ENCODE data around the gene OR52M1. TPM values are rescaled to one million over a fixed set of nuclear protein-coding genes. Genes with fewer than 3 reads are reported as not detected.

Gene OR52M1
- polyA plus RNA-seq, 2 of the 4 experiments (the other 2 are of a cell fraction): not detected

DNA sequence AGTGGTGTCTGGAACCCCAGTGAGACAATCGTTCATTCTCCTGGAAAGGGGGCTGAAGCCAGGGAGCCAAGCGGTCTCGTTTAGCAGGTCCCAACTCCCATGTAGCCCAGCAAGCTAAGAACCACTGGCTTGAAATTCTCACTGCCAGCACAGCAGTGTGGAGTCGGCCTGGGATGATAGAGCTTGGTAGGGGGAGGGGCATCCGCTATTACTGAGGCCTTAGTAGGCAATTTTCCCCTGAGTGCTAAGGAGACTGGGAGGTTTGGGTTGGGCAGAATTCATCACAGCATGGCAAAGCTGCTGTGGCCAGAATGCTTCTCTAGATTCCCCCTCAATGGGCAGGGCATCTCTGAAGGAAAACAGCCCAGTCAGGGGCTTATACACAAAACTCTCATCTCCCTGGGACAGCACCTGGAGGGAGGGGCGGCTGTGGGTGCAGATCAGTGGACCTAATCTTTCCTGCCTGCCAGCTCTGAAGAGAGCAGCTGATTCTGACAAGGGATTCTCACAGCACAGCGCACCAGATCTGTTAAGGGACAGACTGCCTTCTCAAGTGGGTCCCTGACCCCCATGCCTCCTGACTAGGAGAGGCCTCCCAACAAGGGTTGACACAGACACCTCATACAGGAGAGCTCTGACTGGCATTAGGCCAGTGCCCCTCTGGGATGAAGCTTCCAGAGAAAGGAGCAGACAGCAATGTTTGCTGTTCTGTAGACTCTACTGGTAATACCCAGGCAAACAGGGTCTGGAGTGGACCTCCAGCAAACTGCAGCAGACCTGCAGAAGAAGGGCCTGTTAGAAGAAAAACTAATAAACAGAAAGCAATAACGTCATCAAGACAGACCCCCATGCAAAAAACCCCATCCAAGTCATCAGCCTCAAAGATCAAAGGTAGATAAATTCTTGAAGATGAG lies 14.8 kb downstream of the OR52M1 start:
- Histone ChIP-seq H3K4me3 (no peak overlapping the region), H3K27ac (no peak overlapping the region), H3K4me1 (no peaks in the 10 kb centered on the region), H3K9me3 (no peaks in the 10 kb centered on the region), H3K4me2 (no peak overlapping the region)
- ATAC-seq (no peak), FAIRE-seq (no peak), DNase-seq (ENCODE audit: low read depth in 1 of 2, low spot score in 1 of 2) (no peak)
- ChIA-PET POLR2A (no interaction called here), CTCF (interaction anchor here (1.1 to 2.4 kb wide), 2 partner anchors 19 to 372 kb away, joined by 4 to 8 read pairs; no protein-coding TSS in a partner anchor)
- TF ChIP-seq PHF8 (IDR thresholded peaks at IDR 0.05; ENCODE audit: borderline replicate concordance, low read depth) (no peak), RARB (CRISPR knock-in tag; IDR thresholded peaks at IDR 0.05) (no peak), MAFK (IDR thresholded peaks at IDR 0.05; ENCODE audit: partially characterized antibody) (no peak), EHMT2 (IDR thresholded peaks at IDR 0.05; ENCODE audit: low read depth) (no peak), CEBPB (IDR thresholded peaks at IDR 0.05) (no peak), HEYL (CRISPR knock-in tag; IDR thresholded peaks at IDR 0.05) (no peak), ZC3H11A (IDR thresholded peaks at IDR 0.05) (no peak), MAZ (IDR thresholded peaks at IDR 0.05; ENCODE audit: borderline replicate concordance, low read depth, low read length) (no peak), EP300 (IDR thresholded peaks at IDR 0.05) (no peak), GATA3 (IDR thresholded peaks at IDR 0.05; ENCODE audit: borderline replicate concordance) (no peak), TFCP2L1 (CRISPR knock-in tag; IDR thresholded peaks at IDR 0.05) (no peak), ELK1 (IDR thresholded peaks at IDR 0.05; ENCODE audit: low read depth, low read length) (no peak), BHLHE40 (IDR thresholded peaks at IDR 0.05; ENCODE audit: low read depth, low read length) (no peak)
- TF ChIP-seq, protein P1, sequence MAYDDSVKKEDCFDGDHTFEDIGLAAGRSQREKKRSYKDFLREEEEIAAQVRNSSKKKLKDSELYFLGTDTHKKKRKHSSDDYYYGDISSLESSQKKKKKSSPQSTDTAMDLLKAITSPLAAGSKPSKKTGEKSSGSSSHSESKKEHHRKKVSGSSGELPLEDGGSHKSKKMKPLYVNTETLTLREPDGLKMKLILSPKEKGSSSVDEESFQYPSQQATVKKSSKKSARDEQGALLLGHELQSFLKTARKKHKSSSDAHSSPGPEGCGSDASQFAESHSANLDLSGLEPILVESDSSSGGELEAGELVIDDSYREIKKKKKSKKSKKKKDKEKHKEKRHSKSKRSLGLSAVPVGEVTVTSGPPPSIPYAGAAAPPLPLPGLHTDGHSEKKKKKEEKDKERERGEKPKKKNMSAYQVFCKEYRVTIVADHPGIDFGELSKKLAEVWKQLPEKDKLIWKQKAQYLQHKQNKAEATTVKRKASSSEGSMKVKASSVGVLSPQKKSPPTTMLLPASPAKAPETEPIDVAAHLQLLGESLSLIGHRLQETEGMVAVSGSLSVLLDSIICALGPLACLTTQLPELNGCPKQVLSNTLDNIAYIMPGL (CRISPR knock-in tag; IDR thresholded peaks at IDR 0.05; ENCODE audit: borderline replicate concordance): no peak
- WGBS (ENCODE audit: missing lambda C conversion rate): 8% methylated on average over 8 of the region's 8 CpGs

- 24% methylated on average over 1 of the region's 1 CpG for WGBS (ENCODE audit: missing lambda C conversion rate)
- ChIA-PET POLR2A (no interaction called here), CTCF (no interaction called here)
- FAIRE-seq: no peak
- ATAC-seq: no peak
- no peak overlapping the region for H3K4me3 ChIP-seq
- TF ChIP-seq, protein P1 (CRISPR knock-in tag; IDR thresholded peaks at IDR 0.05; ENCODE audit: borderline replicate concordance): no peak
- TF ChIP-seq POLR2A (IDR thresholded peaks at IDR 0.05; ENCODE audit: low read length) (no peak), HES2 (IDR thresholded peaks at IDR 0.05) (no peak), RNF2 (IDR thresholded peaks at IDR 0.05; ENCODE audit: borderline replicate concordance, low read depth) (no peak), HOXB13 (CRISPR knock-in tag; IDR thresholded peaks at IDR 0.05; ENCODE audit: low read depth) (no peak), CHD2 (IDR thresholded peaks at IDR 0.05; ENCODE audit: low read length, partially characterized antibody) (no peak), USF2 (IDR thresholded peaks at IDR 0.05) (no peak), JUNB (IDR thresholded peaks at IDR 0.05) (no peak), PBX3 (IDR thresholded peaks at IDR 0.05) (no peak)
- no peak for DNase-seq (ENCODE audit: low read depth in 1 of 2, low spot score in 1 of 2)
- H3K27ac ChIP-seq: no peak overlapping the region
- H3K4me2 ChIP-seq: no peak overlapping the region
- no peaks in the 10 kb centered on the region for H3K4me1 ChIP-seq
- H3K9me3 ChIP-seq: no peaks in the 10 kb centered on the region
Measured at GRCh38 chr11:4560467-4560866, 15.5 kb downstream of the OR52M1 start.
